Measurements from ENCODE around the gene SND1. TPM values are rescaled to one million over a fixed set of nuclear protein-coding genes. Genes with fewer than 3 reads are reported as not detected.

The SND1 gene
- total and polyA plus RNA-seq, 2 donors (not counting 1 experiment from before 2014, with no cell fraction given) = 44.4 to 165 TPM

DNA sequence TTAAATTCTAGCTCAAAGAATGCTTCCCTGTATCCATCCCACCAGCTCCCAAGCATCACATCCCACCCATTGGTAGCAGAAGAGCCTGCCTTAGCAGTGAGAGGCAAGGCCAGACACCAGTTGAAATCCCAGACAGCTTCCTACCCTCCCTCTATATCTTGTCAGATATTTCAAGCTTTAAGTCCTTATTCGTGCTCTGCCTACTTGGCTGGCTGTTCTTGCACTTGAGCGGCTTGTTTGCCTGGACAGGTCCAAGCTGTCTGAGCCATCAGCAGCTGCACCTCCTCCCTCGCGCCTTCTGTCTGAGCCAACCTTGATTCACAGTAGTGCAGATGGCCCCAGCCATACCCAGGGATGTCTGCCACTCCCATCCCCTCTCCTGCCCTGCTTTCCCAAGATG, 362.8 kb downstream of the SND1 start:
- H3K36me3 ChIP-seq (replicated peaks in 1 of 2; ENCODE audit: control extremely low read depth in 1 of 2, control insufficient read depth in 1 of 2, extremely low read depth in 1 of 2, insufficient read depth in 2 of 2, low read length in 1 of 2) = peaks cover 0 to 35% of the 10 kb centered on the region in 2 experiments
- H3K4me3 Mint-ChIP-seq = no peak overlapping the region
- H2AFZ ChIP-seq (ENCODE audit: insufficient read depth, low read depth, low read length, poor library complexity, severe bottlenecking) = no peak overlapping the region
- TF ChIP-seq, protein P1, sequence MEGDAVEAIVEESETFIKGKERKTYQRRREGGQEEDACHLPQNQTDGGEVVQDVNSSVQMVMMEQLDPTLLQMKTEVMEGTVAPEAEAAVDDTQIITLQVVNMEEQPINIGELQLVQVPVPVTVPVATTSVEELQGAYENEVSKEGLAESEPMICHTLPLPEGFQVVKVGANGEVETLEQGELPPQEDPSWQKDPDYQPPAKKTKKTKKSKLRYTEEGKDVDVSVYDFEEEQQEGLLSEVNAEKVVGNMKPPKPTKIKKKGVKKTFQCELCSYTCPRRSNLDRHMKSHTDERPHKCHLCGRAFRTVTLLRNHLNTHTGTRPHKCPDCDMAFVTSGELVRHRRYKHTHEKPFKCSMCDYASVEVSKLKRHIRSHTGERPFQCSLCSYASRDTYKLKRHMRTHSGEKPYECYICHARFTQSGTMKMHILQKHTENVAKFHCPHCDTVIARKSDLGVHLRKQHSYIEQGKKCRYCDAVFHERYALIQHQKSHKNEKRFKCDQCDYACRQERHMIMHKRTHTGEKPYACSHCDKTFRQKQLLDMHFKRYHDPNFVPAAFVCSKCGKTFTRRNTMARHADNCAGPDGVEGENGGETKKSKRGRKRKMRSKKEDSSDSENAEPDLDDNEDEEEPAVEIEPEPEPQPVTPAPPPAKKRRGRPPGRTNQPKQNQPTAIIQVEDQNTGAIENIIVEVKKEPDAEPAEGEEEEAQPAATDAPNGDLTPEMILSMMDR (IDR thresholded peaks at IDR 0.05) = no peak
- TF ChIP-seq EZH2 (IDR thresholded peaks at IDR 0.05; ENCODE audit: borderline replicate concordance, insufficient read depth, low read depth, low read length, poor library complexity, severe bottlenecking) = no peak
- no peaks in the 10 kb centered on the region for H3K4me1 ChIP-seq (ENCODE audit: control insufficient read depth in 2 of 2, insufficient read depth in 2 of 2, low read length in 2 of 2)
- H3K9me3 ChIP-seq (ENCODE audit: control extremely low read depth in 1 of 3, control insufficient read depth in 2 of 3, insufficient read depth in 1 of 3, low read length in 2 of 3) = no peaks in the 10 kb centered on the region
- POLR2A ChIA-PET = no interaction called here
- CTCF ChIA-PET = no interaction called here
- DNase-seq (no peak), ATAC-seq (ENCODE audit: low read depth) (no peak)
- H3K27ac ChIP-seq (ENCODE audit: low read length in 2 of 2) = no peak overlapping the region
- H3K27me3 Mint-ChIP-seq = no peaks in the 10 kb centered on the region
- H3K27me3 ChIP-seq (replicated peaks in 1 of 4; ENCODE audit: control extremely low read depth in 1 of 4, control insufficient read depth in 3 of 4, insufficient read depth in 4 of 4, low read length in 3 of 4) = no peaks in the 10 kb centered on the region
- no peaks in the 10 kb centered on the region for H3K9me3 Mint-ChIP-seq (ENCODE audit: insufficient read depth)
- intact Hi-C loops (cut with micrococcal nuclease) = no loop called here
- no peaks in the 10 kb centered on the region for H3K4me1 Mint-ChIP-seq
- H3K9ac ChIP-seq (ENCODE audit: low read length) = no peak overlapping the region
- no peak overlapping the region for H3K27ac Mint-ChIP-seq
- H3K79me2 ChIP-seq (ENCODE audit: control insufficient read depth, insufficient read depth, low read length) = peaks cover 11% of the 10 kb centered on the region
- H4K20me1 ChIP-seq (ENCODE audit: control insufficient read depth, insufficient read depth, low read length, poor library complexity, severe bottlenecking) = peaks cover 36% of the 10 kb centered on the region
- H3K4me2 ChIP-seq (replicated peaks; ENCODE audit: low read depth, low read length, poor library complexity, severe bottlenecking) = no peak overlapping the region
- no peak overlapping the region for H3K4me3 ChIP-seq (ENCODE audit: control extremely low read depth in 1 of 5, extremely low read depth in 1 of 5, insufficient read depth in 1 of 5, low read depth in 2 of 5, low read length in 4 of 5)
- WGBS (ENCODE audit: insufficient coverage) = 92% methylated on average over 4 of the region's 4 CpGs

DNA sequence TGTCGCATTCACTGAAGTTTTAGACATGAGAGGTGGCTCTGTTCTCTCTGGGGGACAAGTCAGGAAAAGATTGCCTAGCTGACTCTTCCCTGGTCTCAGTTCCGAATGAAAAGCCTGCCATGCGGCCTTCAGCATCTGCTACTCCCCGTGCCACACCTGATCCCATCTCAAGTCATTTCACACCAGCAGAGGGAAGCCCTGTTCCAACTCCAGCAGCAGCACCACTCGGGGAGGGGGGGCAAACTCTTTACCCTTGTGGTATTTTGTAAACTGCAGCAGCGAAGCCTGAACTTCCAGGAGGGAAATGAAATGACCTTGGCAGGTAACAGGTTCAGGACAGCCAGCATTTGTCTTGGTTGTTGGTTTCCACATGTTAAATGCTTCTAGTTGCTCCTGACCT, 365.5 kb downstream of the SND1 start:
- Histone ChIP-seq H3K36me3 (replicated peaks in 1 of 2; ENCODE audit: control extremely low read depth in 1 of 2, control insufficient read depth in 1 of 2, extremely low read depth in 1 of 2, insufficient read depth in 2 of 2, low read length in 1 of 2) (peaks cover 2 to 45% of the 10 kb centered on the region in 2 experiments), H3K27ac (ENCODE audit: low read length in 2 of 2) (no peak overlapping the region), H3K9ac (ENCODE audit: low read length) (no peak overlapping the region), H3K4me1 (ENCODE audit: control insufficient read depth in 2 of 2, insufficient read depth in 2 of 2, low read length in 2 of 2) (no peaks in the 10 kb centered on the region), H2AFZ (ENCODE audit: insufficient read depth, low read depth, low read length, poor library complexity, severe bottlenecking) (no peak overlapping the region), H3K4me2 (replicated peaks; ENCODE audit: low read depth, low read length, poor library complexity, severe bottlenecking) (no peak overlapping the region), H3K4me3 (ENCODE audit: control extremely low read depth in 1 of 5, extremely low read depth in 1 of 5, insufficient read depth in 1 of 5, low read depth in 2 of 5, low read length in 4 of 5) (no peak overlapping the region), H3K9me3 (ENCODE audit: control extremely low read depth in 1 of 3, control insufficient read depth in 2 of 3, insufficient read depth in 1 of 3, low read length in 2 of 3) (no peaks in the 10 kb centered on the region), H3K27me3 (replicated peaks in 1 of 4; ENCODE audit: control extremely low read depth in 1 of 4, control insufficient read depth in 3 of 4, insufficient read depth in 4 of 4, low read length in 3 of 4) (no peaks in the 10 kb centered on the region), H3K79me2 (ENCODE audit: control insufficient read depth, insufficient read depth, low read length) (peaks cover 13% of the 10 kb centered on the region), H4K20me1 (ENCODE audit: control insufficient read depth, insufficient read depth, low read length, poor library complexity, severe bottlenecking) (peaks cover 31% of the 10 kb centered on the region)
- no peak overlapping the region for H3K27ac Mint-ChIP-seq
- intact Hi-C loops (cut with micrococcal nuclease) = no loop called here
- no peak for TF ChIP-seq EZH2 (IDR thresholded peaks at IDR 0.05; ENCODE audit: borderline replicate concordance, insufficient read depth, low read depth, low read length, poor library complexity, severe bottlenecking)
- TF ChIP-seq, protein P1 (IDR thresholded peaks at IDR 0.05) = no peak
- H3K4me3 Mint-ChIP-seq = no peak overlapping the region
- ChIA-PET CTCF (interaction anchor here (1.1 kb wide), 1 partner anchor 21 kb away, joined by 4 read pairs; no protein-coding TSS in a partner anchor), POLR2A (no interaction called here)
- ATAC-seq (ENCODE audit: low read depth) (no peak), DNase-seq (no peak)
- H3K27me3 Mint-ChIP-seq = no peaks in the 10 kb centered on the region
- H3K9me3 Mint-ChIP-seq (ENCODE audit: insufficient read depth) = no peaks in the 10 kb centered on the region
- WGBS (ENCODE audit: insufficient coverage) = 96% methylated on average over 5 of the region's 6 CpGs
- no peaks in the 10 kb centered on the region for H3K4me1 Mint-ChIP-seq

Data from B cell (primary cell).